ENCODE measurements around the gene FBLN1. TPM values are rescaled to one million over a fixed set of nuclear protein-coding genes. Genes with fewer than 3 reads are reported as not detected.

FBLN1 gene
- total RNA-seq, 1 experiment from 2014 or later, result 158 TPM

DNA sequence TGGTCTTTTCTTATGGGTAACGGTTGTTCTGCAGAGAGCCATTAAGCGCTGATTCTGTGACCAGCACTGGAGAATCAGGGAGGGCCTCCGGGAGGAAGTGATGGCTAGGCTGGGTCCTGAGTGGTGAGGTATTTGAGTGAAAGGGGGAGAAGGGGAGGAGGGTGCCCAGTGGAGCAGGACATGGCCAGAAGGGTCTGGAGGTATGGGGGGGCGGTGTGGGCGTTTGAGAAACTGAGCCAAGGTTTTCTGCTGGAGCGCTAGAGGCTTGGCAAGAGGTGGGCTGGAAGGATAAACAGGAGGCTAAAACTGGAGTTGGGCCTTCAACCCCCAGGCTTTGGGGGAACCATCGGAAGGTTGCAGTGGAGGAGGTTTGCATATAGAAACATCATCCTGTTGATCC lies 72.5 kb downstream of the FBLN1 start:
- POLR2A ChIA-PET (ENCODE audit: unreplicated experiment), result no interaction called here
- intact Hi-C loops (cut with micrococcal nuclease; ENCODE audit: unreplicated experiment), result loop anchor here (5.0 to 10.0 kb wide), 2 partner anchors 257 to 540 kb away; no protein-coding TSS in a partner anchor
- Histone ChIP-seq H3K9me3 (ENCODE audit: insufficient read depth, low read depth) (peaks cover 6% of the 10 kb centered on the region), H3K27ac (no peak overlapping the region), H3K9me2 (ENCODE audit: insufficient read depth) (no peaks in the 10 kb centered on the region), H3K27me3 (ENCODE audit: insufficient read depth, low read depth) (no peaks in the 10 kb centered on the region), H4K20me1 (ENCODE audit: insufficient read depth) (no peaks in the 10 kb centered on the region), H3K36me3 (ENCODE audit: low read depth) (peaks cover 12% of the 10 kb centered on the region; the same call in 1 of the 2 replicates), H3K4me3 (no peak overlapping the region), H3K4me1 (replicated peaks; ENCODE audit: insufficient read depth) (peaks cover 14% of the 10 kb centered on the region), H3K4me2 (no peak overlapping the region), H3K79me2 (ENCODE audit: low read depth) (no peaks in the 10 kb centered on the region), H2AFZ (no peak overlapping the region), H3F3A (ENCODE audit: insufficient read depth, low read depth) (peaks cover 24% of the 10 kb centered on the region)
- TF ChIP-seq EZH2 (IDR thresholded peaks at IDR 0.05; ENCODE audit: low read depth), result no peak
- BruUV-seq (replicated peaks), result no TSS peak
- CTCF ChIA-PET, result interaction anchor here (0.6 kb wide), 1 partner anchor 117 kb away, joined by 3 read pairs; no protein-coding TSS in a partner anchor
- no peak for DNase-seq

DNA sequence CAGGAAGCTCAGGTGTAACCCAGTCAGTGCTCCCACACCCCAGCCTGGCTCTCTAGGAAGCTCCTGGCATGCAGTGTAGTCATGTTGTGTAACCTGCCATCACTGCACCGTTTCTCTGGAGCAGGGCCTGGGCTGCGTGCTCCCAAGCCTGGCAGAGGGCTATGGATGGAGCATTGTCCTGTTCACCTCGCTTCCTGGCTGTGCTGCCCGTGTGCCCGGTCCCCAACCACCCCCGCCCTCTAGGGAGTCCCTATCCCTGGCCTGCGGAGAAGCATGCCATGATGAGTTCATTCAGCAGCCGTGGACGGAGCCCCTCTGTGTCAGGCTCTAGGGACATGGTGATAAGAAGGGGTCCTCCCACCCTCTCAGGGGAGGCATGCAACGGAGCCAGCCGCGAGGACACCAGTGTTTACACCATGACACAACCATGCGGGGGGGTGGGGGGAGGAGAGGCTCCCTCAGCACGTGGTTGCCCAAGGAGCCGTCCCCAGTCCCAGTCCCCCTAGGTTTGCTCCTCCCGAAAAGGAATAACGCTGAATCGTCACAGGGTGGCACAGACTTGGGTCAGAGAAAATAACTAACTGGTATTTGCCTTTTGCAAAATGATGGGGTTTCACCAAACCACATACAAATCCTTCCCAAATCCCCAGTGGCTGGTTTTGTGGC lies 73.1 kb downstream of the FBLN1 start:
- Histone ChIP-seq H3K79me2 (ENCODE audit: low read depth) (no peaks in the 10 kb centered on the region), H3K4me3 (no peak overlapping the region), H3K4me1 (replicated peaks; ENCODE audit: insufficient read depth) (peaks cover 14% of the 10 kb centered on the region), H3K9me3 (ENCODE audit: insufficient read depth, low read depth) (peaks cover under 1% of the 10 kb centered on the region), H3K9me2 (ENCODE audit: insufficient read depth) (no peaks in the 10 kb centered on the region), H3K36me3 (ENCODE audit: low read depth) (0 out of 2 replicates have a peak, but pooled peaks cover 7% of the 10 kb centered on the region), H3K27me3 (ENCODE audit: insufficient read depth, low read depth) (no peaks in the 10 kb centered on the region), H2AFZ (no peak overlapping the region), H3K4me2 (no peak overlapping the region), H3F3A (ENCODE audit: insufficient read depth, low read depth) (peaks cover 19% of the 10 kb centered on the region), H3K27ac (no peak overlapping the region), H4K20me1 (ENCODE audit: insufficient read depth) (no peaks in the 10 kb centered on the region)
- BruUV-seq (replicated peaks), result no TSS peak
- TF ChIP-seq EZH2 (IDR thresholded peaks at IDR 0.05; ENCODE audit: low read depth), result no peak
- TF ChIP-seq, protein P1, sequence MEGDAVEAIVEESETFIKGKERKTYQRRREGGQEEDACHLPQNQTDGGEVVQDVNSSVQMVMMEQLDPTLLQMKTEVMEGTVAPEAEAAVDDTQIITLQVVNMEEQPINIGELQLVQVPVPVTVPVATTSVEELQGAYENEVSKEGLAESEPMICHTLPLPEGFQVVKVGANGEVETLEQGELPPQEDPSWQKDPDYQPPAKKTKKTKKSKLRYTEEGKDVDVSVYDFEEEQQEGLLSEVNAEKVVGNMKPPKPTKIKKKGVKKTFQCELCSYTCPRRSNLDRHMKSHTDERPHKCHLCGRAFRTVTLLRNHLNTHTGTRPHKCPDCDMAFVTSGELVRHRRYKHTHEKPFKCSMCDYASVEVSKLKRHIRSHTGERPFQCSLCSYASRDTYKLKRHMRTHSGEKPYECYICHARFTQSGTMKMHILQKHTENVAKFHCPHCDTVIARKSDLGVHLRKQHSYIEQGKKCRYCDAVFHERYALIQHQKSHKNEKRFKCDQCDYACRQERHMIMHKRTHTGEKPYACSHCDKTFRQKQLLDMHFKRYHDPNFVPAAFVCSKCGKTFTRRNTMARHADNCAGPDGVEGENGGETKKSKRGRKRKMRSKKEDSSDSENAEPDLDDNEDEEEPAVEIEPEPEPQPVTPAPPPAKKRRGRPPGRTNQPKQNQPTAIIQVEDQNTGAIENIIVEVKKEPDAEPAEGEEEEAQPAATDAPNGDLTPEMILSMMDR (conservative IDR thresholded peaks at IDR 0.05), result no peak
- CTCF ChIA-PET, result interaction anchor here (0.6 kb wide), 1 partner anchor 117 kb away, joined by 3 read pairs; no protein-coding TSS in a partner anchor
- intact Hi-C loops (cut with micrococcal nuclease; ENCODE audit: unreplicated experiment), result loop anchor here (5.0 to 10.0 kb wide), 2 partner anchors 257 to 539 kb away; no protein-coding TSS in a partner anchor
- no peak for DNase-seq
- POLR2A ChIA-PET (ENCODE audit: unreplicated experiment), result no interaction called here

DNA sequence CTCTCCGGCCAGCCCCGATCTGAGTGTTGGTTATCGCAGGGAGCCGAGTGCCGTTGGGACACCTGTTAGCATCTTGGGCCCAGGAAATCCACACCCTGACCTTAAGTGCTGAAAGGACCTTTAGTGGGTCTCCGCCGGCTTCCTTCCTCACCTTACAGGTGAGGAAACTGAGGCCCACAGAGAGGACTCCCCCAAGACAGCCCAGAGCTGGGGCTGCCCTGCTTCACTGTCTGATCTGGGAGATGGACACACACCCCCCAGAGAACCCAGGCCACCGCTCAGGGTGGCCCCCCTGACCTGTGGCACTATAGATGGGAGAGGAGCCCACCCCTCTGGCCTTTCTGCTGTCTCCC lies 73.6 kb downstream of the FBLN1 start:
- ChIA-PET CTCF (no interaction called here), POLR2A (ENCODE audit: unreplicated experiment) (no interaction called here)
- H2AFZ ChIP-seq, result no peak overlapping the region
- TF ChIP-seq, protein P1 (conservative IDR thresholded peaks at IDR 0.05), result no peak
- TF ChIP-seq EZH2 (IDR thresholded peaks at IDR 0.05; ENCODE audit: low read depth), result no peak
- no peak overlapping the region for H3K4me2 ChIP-seq
- no peaks in the 10 kb centered on the region; the same call in none of the 2 replicates for H3K9me3 ChIP-seq (ENCODE audit: insufficient read depth, low read depth)
- H3K4me1 ChIP-seq (replicated peaks; ENCODE audit: insufficient read depth), result peaks cover 14% of the 10 kb centered on the region
- H3K27me3 ChIP-seq (ENCODE audit: insufficient read depth, low read depth), result no peaks in the 10 kb centered on the region
- H3K27ac ChIP-seq, result no peak overlapping the region
- H3K4me3 ChIP-seq, result no peak overlapping the region
- intact Hi-C loops (cut with micrococcal nuclease; ENCODE audit: unreplicated experiment), result loop anchor here (5.0 to 10.0 kb wide), 2 partner anchors 256 to 539 kb away; no protein-coding TSS in a partner anchor
- no peaks in the 10 kb centered on the region for H4K20me1 ChIP-seq (ENCODE audit: insufficient read depth)
- H3F3A ChIP-seq (ENCODE audit: insufficient read depth, low read depth), result peaks cover 14% of the 10 kb centered on the region
- no TSS peak for BruUV-seq (replicated peaks)
- H3K79me2 ChIP-seq (ENCODE audit: low read depth), result no peaks in the 10 kb centered on the region
- H3K9me2 ChIP-seq (ENCODE audit: insufficient read depth), result no peaks in the 10 kb centered on the region
- 0 out of 2 replicates have a peak, but pooled peaks cover 4% of the 10 kb centered on the region for H3K36me3 ChIP-seq (ENCODE audit: low read depth)
- DNase-seq, result no peak

Data from PC-9 (cell line).